Measurements from ENCODE around the gene CD2BP2. TPM values are rescaled to one million over a fixed set of nuclear protein-coding genes. Genes with fewer than 3 reads are reported as not detected.

The CD2BP2 gene
- total and polyA plus RNA-seq, 2 of the 13 experiments (the other 11 are each of a cell fraction or from before 2014, with no cell fraction given): 24.9 to 54.6 TPM

- TF ChIP-seq THAP11 (CRISPR knock-in tag; IDR thresholded peaks at IDR 0.05) (peak; percentile 94), SP2 (CRISPR knock-in tag; IDR thresholded peaks at IDR 0.05) (peak; percentile 57; the same call in 1 of the 2 replicates), HNF4A (CRISPR knock-in tag; IDR thresholded peaks at IDR 0.05) (peak; percentile 82), RNF2 (conservative IDR thresholded peaks at IDR 0.05; ENCODE audit: low read depth) (peak; percentile 61; the same call in 1 of the 2 replicates), ZNF326 (CRISPR knock-in tag; IDR thresholded peaks at IDR 0.05; ENCODE audit: borderline replicate concordance) (no peak), TRIM24 (CRISPR knock-in tag; IDR thresholded peaks at IDR 0.05) (no peak), NFATC3 (CRISPR knock-in tag; IDR thresholded peaks at IDR 0.05) (no peak; the same call in 1 of the 2 replicates), ZNF850 (CRISPR knock-in tag; conservative IDR thresholded peaks at IDR 0.05) (0 out of 2 replicates have a peak, but pooled peaks have one; percentile 16), THAP7 (CRISPR knock-in tag; IDR thresholded peaks at IDR 0.05) (no peak), ZNF20 (CRISPR knock-in tag; IDR thresholded peaks at IDR 0.05) (0 out of 2 replicates have a peak, but pooled peaks have one; percentile 13), ZNF605 (CRISPR knock-in tag; IDR thresholded peaks at IDR 0.05) (peak; percentile 97), FLYWCH1 (CRISPR knock-in tag; IDR thresholded peaks at IDR 0.05) (no peak), TRAFD1 (CRISPR knock-in tag; IDR thresholded peaks at IDR 0.05; ENCODE audit: borderline replicate concordance) (peak; percentile 61; the same call in 1 of the 2 replicates), SMC3 (IDR thresholded peaks at IDR 0.05; ENCODE audit: low read length) (0 out of 2 replicates have a peak, but pooled peaks have one; percentile 11), ZC3H13 (CRISPR knock-in tag; IDR thresholded peaks at IDR 0.05) (peak; percentile 79)
- TF ChIP-seq, protein P1, sequence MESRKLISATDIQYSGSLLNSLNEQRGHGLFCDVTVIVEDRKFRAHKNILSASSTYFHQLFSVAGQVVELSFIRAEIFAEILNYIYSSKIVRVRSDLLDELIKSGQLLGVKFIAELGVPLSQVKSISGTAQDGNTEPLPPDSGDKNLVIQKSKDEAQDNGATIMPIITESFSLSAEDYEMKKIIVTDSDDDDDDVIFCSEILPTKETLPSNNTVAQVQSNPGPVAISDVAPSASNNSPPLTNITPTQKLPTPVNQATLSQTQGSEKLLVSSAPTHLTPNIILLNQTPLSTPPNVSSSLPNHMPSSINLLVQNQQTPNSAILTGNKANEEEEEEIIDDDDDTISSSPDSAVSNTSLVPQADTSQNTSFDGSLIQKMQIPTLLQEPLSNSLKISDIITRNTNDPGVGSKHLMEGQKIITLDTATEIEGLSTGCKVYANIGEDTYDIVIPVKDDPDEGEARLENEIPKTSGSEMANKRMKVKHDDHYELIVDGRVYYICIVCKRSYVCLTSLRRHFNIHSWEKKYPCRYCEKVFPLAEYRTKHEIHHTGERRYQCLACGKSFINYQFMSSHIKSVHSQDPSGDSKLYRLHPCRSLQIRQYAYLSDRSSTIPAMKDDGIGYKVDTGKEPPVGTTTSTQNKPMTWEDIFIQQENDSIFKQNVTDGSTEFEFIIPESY (CRISPR knock-in tag; IDR thresholded peaks at IDR 0.05): no peak
- TF ChIP-seq, protein P2, sequence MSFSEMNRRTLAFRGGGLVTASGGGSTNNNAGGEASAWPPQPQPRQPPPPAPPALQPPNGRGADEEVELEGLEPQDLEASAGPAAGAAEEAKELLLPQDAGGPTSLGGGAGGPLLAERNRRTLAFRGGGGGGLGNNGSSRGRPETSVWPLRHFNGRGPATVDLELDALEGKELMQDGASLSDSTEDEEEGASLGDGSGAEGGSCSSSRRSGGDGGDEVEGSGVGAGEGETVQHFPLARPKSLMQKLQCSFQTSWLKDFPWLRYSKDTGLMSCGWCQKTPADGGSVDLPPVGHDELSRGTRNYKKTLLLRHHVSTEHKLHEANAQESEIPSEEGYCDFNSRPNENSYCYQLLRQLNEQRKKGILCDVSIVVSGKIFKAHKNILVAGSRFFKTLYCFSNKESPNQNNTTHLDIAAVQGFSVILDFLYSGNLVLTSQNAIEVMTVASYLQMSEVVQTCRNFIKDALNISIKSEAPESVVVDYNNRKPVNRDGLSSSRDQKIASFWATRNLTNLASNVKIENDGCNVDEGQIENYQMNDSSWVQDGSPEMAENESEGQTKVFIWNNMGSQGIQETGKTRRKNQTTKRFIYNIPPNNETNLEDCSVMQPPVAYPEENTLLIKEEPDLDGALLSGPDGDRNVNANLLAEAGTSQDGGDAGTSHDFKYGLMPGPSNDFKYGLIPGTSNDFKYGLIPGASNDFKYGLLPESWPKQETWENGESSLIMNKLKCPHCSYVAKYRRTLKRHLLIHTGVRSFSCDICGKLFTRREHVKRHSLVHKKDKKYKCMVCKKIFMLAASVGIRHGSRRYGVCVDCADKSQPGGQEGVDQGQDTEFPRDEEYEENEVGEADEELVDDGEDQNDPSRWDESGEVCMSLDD (CRISPR knock-in tag; IDR thresholded peaks at IDR 0.05; ENCODE audit: borderline replicate concordance): peak; percentile 77; the same call in 1 of the 2 replicates
Observed at GRCh38 chr16:30355144-30355953, at the start of gene CD2BP2 (continued).
